ENCODE measurements around the gene SORCS2.

The SORCS2 gene

DNA sequence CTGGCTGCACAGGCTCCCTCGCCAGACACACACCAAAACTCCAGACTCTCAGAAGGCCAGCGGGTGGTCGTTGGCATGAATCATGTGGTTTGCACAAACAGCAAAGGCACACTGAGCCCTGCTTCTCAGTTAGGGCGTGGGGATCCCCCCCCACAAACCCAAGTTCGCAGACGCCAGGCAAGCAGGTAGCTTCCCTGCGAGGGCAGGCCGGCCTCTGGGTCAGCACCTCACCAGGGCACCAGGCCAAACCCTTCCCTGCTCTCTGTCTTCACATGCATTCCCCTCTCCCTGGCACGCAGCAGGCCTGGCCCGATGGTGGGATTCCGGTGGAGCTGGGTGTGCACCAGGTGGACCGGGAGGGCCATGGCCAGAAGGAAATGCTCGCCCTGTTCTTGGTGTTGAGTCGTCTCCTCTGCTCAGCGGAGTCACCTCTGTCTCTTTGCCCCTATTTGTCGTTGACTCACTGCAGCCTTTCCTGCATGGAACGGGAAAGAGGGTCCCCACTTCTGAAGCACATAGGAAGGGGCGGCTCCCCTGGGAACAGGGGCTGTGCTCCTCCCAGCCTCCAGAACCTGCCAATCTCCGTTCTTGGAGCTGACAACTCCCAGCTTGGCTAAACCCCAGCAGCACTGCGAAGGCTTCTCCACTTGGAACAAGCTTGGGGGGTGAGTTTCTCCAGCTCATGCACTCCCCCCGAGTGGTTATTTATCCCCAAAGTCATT, 51.4 kb downstream of the SORCS2 start:
- no peaks in the 10 kb centered on the region for H3K4me1 ChIP-seq (ENCODE audit: control insufficient read depth, insufficient read depth, low read length)
- H3K27ac ChIP-seq (ENCODE audit: extremely low read depth, low read depth, low read length) = no peak overlapping the region
- H3K9me3 ChIP-seq (ENCODE audit: control insufficient read depth, insufficient read depth, low read depth, low read length) = no peaks in the 10 kb centered on the region
- POLR2A ChIA-PET = no interaction called here
- H3K4me3 ChIP-seq (ENCODE audit: low read depth, low read length) = no peak overlapping the region
- CTCF ChIA-PET = interaction anchor here (0.6 kb wide), 1 partner anchor 46 kb away, joined by 3 read pairs; no protein-coding TSS in a partner anchor
- H3K36me3 ChIP-seq (ENCODE audit: control insufficient read depth in 2 of 2, insufficient read depth in 1 of 2, low read length in 2 of 2) = no peaks in the 10 kb centered on the region
- TF ChIP-seq, protein P1, sequence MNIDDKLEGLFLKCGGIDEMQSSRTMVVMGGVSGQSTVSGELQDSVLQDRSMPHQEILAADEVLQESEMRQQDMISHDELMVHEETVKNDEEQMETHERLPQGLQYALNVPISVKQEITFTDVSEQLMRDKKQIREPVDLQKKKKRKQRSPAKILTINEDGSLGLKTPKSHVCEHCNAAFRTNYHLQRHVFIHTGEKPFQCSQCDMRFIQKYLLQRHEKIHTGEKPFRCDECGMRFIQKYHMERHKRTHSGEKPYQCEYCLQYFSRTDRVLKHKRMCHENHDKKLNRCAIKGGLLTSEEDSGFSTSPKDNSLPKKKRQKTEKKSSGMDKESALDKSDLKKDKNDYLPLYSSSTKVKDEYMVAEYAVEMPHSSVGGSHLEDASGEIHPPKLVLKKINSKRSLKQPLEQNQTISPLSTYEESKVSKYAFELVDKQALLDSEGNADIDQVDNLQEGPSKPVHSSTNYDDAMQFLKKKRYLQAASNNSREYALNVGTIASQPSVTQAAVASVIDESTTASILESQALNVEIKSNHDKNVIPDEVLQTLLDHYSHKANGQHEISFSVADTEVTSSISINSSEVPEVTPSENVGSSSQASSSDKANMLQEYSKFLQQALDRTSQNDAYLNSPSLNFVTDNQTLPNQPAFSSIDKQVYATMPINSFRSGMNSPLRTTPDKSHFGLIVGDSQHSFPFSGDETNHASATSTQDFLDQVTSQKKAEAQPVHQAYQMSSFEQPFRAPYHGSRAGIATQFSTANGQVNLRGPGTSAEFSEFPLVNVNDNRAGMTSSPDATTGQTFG (tag by site-specific recombination; IDR thresholded peaks at IDR 0.05; ENCODE audit: borderline replicate concordance) = no peak
- no peak for TF ChIP-seq ZNF596 (tag by site-specific recombination; IDR thresholded peaks at IDR 0.05)
- TF ChIP-seq ZFHX2 (tag by site-specific recombination; conservative IDR thresholded peaks at IDR 0.05) = no peak
- TF ChIP-seq SCRT2 (tag by site-specific recombination; IDR thresholded peaks at IDR 0.05) = no peak
- TF ChIP-seq ZNF76 (tag by site-specific recombination; IDR thresholded peaks at IDR 0.05; ENCODE audit: borderline replicate concordance, low read depth) = no peak
- no peak for TF ChIP-seq BCL11B (tag by site-specific recombination; IDR thresholded peaks at IDR 0.05; ENCODE audit: low read depth)
- TF ChIP-seq ZNF184 (tag by site-specific recombination; IDR thresholded peaks at IDR 0.05) = no peak
- no peak for TF ChIP-seq ZNF202 (tag by site-specific recombination; IDR thresholded peaks at IDR 0.05; ENCODE audit: borderline replicate concordance)
- no peak for TF ChIP-seq ZNF791 (tag by site-specific recombination; IDR thresholded peaks at IDR 0.05)

DNA sequence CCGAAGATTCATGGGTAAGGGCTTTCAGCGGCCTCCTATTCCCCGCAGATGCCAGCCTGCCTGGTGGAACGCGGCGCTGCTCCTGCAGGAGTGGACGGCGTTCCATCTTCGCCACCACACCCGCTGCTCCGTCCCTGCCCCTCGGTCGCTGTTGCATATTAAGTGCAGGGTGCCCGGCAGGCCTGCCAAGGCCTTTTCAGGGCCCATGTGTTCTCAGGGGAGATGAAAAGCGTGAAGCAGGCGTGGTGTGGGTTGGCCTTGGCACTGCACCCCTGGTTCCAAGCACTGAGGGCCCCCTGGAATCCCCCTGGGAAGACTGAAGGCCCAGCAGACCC, 52.0 kb downstream of the SORCS2 start:
- no peaks in the 10 kb centered on the region for H3K4me1 ChIP-seq (ENCODE audit: control insufficient read depth, insufficient read depth, low read length)
- H3K36me3 ChIP-seq (ENCODE audit: control insufficient read depth in 2 of 2, insufficient read depth in 1 of 2, low read length in 2 of 2) = no peaks in the 10 kb centered on the region
- no peak overlapping the region for H3K4me3 ChIP-seq (ENCODE audit: low read depth, low read length)
- no peak overlapping the region for H3K27ac ChIP-seq (ENCODE audit: extremely low read depth, low read depth, low read length)
- POLR2A ChIA-PET = no interaction called here
- no peak for TF ChIP-seq ZNF777 (tag by site-specific recombination; IDR thresholded peaks at IDR 0.05; ENCODE audit: borderline replicate concordance)
- TF ChIP-seq ZNF624 (tag by site-specific recombination; IDR thresholded peaks at IDR 0.05) = no peak
- TF ChIP-seq ZNF416 (tag by site-specific recombination; IDR thresholded peaks at IDR 0.05) = no peak
- TF ChIP-seq ZNF521 (tag by site-specific recombination; IDR thresholded peaks at IDR 0.05) = no peak
- TF ChIP-seq, protein P2, sequence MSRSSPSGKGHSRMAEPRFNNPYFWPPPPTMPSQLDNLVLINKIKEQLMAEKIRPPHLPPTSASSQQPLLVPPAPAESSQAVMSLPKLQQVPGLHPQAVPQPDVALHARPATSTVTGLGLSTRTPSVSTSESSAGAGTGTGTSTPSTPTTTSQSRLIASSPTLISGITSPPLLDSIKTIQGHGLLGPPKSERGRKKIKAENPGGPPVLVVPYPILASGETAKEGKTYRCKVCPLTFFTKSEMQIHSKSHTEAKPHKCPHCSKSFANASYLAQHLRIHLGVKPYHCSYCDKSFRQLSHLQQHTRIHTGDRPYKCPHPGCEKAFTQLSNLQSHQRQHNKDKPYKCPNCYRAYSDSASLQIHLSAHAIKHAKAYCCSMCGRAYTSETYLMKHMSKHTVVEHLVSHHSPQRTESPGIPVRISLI (tag by site-specific recombination; IDR thresholded peaks at IDR 0.05) = no peak
- TF ChIP-seq TRIM28 (IDR thresholded peaks at IDR 0.05; ENCODE audit: borderline replicate concordance, low read length) = no peak
- TF ChIP-seq, protein P3, sequence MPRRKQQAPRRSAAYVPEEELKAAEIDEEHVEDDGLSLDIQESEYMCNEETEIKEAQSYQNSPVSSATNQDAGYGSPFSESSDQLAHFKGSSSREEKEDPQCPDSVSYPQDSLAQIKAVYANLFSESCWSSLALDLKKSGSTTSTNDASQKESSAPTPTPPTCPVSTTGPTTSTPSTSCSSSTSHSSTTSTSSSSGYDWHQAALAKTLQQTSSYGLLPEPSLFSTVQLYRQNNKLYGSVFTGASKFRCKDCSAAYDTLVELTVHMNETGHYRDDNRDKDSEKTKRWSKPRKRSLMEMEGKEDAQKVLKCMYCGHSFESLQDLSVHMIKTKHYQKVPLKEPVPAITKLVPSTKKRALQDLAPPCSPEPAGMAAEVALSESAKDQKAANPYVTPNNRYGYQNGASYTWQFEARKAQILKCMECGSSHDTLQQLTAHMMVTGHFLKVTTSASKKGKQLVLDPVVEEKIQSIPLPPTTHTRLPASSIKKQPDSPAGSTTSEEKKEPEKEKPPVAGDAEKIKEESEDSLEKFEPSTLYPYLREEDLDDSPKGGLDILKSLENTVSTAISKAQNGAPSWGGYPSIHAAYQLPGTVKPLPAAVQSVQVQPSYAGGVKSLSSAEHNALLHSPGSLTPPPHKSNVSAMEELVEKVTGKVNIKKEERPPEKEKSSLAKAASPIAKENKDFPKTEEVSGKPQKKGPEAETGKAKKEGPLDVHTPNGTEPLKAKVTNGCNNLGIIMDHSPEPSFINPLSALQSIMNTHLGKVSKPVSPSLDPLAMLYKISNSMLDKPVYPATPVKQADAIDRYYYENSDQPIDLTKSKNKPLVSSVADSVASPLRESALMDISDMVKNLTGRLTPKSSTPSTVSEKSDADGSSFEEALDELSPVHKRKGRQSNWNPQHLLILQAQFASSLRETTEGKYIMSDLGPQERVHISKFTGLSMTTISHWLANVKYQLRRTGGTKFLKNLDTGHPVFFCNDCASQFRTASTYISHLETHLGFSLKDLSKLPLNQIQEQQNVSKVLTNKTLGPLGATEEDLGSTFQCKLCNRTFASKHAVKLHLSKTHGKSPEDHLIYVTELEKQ (tag by site-specific recombination; IDR thresholded peaks at IDR 0.05; ENCODE audit: borderline replicate concordance) = no peak
- TF ChIP-seq GFI1B (tag by site-specific recombination; IDR thresholded peaks at IDR 0.05) = no peak
- no peak for TF ChIP-seq SCRT2 (tag by site-specific recombination; IDR thresholded peaks at IDR 0.05)
- no peak for TF ChIP-seq RBAK (tag by site-specific recombination; IDR thresholded peaks at IDR 0.05)
- no peak for TF ChIP-seq ZXDB (tag by site-specific recombination; IDR thresholded peaks at IDR 0.05)
- TF ChIP-seq ZNF157 (tag by site-specific recombination; IDR thresholded peaks at IDR 0.05) = no peak
- TF ChIP-seq ZNF10 (tag by site-specific recombination; IDR thresholded peaks at IDR 0.05) = no peak
- no peak for TF ChIP-seq ZNF16 (tag by site-specific recombination; IDR thresholded peaks at IDR 0.05; ENCODE audit: low read depth)
- TF ChIP-seq GLI4 (tag by site-specific recombination; IDR thresholded peaks at IDR 0.05) = no peak
- CTCF ChIA-PET = interaction anchor here (0.6 kb wide), 1 partner anchor 46 kb away, joined by 3 read pairs; no protein-coding TSS in a partner anchor
- no peaks in the 10 kb centered on the region for H3K9me3 ChIP-seq (ENCODE audit: control insufficient read depth, insufficient read depth, low read depth, low read length)

Data from HEK293 (cell line).